Occipital lobe (tissue), 2 donors: Measurements from ENCODE around the gene SCMH1. TPM values are rescaled to one million over a fixed set of nuclear protein-coding genes. Genes with fewer than 3 reads are reported as not detected.
"Not testable (repeated sequence)": the region's sequence is repeated elsewhere in the genome, so short reads cannot be mapped to it uniquely, and the experiment has no call there.

Experiments
- DNase-seq: peaks from one replicate; lab custom pipeline; 2025; lab: John Stamatoyannopoulos, UW
- total RNA-seq: library from RNA; depleted of rRNA; stranded (reverse); fragments of >200 nt; gene quantifications from one replicate; pipeline ENCODE4 v1.2.3, GENCODE V29; 2014

Gene SCMH1
- total RNA-seq, 1 donor from 2014 or later, result 45.5 TPM

- DNase-seq, result no peak
Measured at GRCh38 chr1:41155105-41155504, 87.0 kb downstream of the SCMH1 start.

GRCh38 chr1:41153750-41154274, 88.3 kb downstream of the SCMH1 start:
- no peak for DNase-seq

- DNase-seq, result no peak
Measured at GRCh38 chr1:41152622-41153044, 89.5 kb downstream of the SCMH1 start.

GRCh38 chr1:41151846-41152245, 90.3 kb downstream of the SCMH1 start:
- DNase-seq, result no peak

- DNase-seq, result no peak
Measured at GRCh38 chr1:41149570-41149969, 92.5 kb downstream of the SCMH1 start.

GRCh38 chr1:41144285-41144684, 97.8 kb downstream of the SCMH1 start:
- DNase-seq, result no peak

GRCh38 chr1:41138549-41138948, 103.6 kb downstream of the SCMH1 start:
- DNase-seq, result no peak

GRCh38 chr1:41135196-41135947, 106.7 kb downstream of the SCMH1 start:
- no peak for DNase-seq

- not testable (repeated sequence) for DNase-seq
Measured at GRCh38 chr1:41134325-41134724, 107.8 kb downstream of the SCMH1 start.

- no peak for DNase-seq
Measured at GRCh38 chr1:41122851-41123518, 119.1 kb downstream of the SCMH1 start.

GRCh38 chr1:41122148-41122547, 120.0 kb downstream of the SCMH1 start:
- DNase-seq, result no peak

GRCh38 chr1:41118645-41119044, 123.5 kb downstream of the SCMH1 start:
- DNase-seq, result no peak

- DNase-seq, result not testable (repeated sequence)
Measured at GRCh38 chr1:41117241-41117640, 124.9 kb downstream of the SCMH1 start.

- DNase-seq, result no peak
Measured at GRCh38 chr1:41110736-41111135, 131.4 kb downstream of the SCMH1 start.

GRCh38 chr1:41110286-41110685, 131.8 kb downstream of the SCMH1 start:
- DNase-seq, result no peak

GRCh38 chr1:41109310-41110197, 132.6 kb downstream of the SCMH1 start:
- peak; percentile 17 for DNase-seq

- DNase-seq, result no peak
Measured at GRCh38 chr1:41108696-41109275, 133.3 kb downstream of the SCMH1 start.

- no peak for DNase-seq
Measured at GRCh38 chr1:41103766-41104165, 138.3 kb downstream of the SCMH1 start.

- no peak for DNase-seq
Measured at GRCh38 chr1:41102653-41103052, 139.5 kb downstream of the SCMH1 start.

GRCh38 chr1:41101950-41102607, 140.0 kb downstream of the SCMH1 start:
- peak; percentile 32 for DNase-seq

- DNase-seq, result no peak
Measured at GRCh38 chr1:41101076-41101475, 141.0 kb downstream of the SCMH1 start.
